ENCODE data around the gene RNF207. TPM values are rescaled to one million over a fixed set of nuclear protein-coding genes. Genes with fewer than 3 reads are reported as not detected.

The RNF207 gene
- total RNA-seq, 1 experiment from 2014 or later: 53.1 TPM

DNA sequence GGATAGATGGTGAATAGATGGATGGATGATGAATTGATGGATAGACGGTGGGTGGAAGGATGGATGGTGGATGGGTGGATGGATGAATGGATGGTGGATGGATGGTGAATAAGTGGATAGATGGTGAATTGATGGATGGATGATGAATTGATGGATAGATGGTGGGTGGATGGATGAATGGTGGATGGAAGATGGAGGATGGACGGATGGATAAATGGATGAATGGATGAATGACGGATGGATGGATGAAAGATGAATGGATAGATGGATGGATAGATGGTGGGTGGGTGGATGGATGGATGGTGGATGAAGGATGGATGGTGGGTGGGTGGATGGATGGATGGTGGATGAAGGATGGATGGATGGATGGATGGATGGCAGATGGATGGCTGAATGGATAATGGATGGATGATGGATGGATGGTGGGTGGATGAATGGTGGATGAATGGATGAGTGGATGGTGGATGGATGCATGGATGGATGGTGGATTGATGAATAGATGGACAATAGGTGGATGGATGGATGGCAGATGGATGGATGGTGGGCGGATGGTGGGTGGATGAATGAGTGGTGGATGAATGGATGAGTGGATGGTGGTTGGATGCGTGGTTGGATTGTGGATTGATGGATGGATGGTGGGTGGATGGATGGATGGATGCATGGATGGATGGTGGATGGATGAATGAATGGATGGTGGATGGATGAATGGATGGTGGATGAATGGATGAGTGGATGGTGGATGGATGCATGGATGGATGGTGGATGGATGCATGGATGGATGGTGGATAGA, 31.1 kb upstream of the RNF207 start:
- Histone ChIP-seq H2AFZ (no peak overlapping the region), H3K9me2 (ENCODE audit: insufficient read depth) (no peaks in the 10 kb centered on the region), H3F3A (ENCODE audit: insufficient read depth, low read depth) (no peaks in the 10 kb centered on the region), H3K4me2 (no peak overlapping the region), H3K4me3 (no peak overlapping the region), H3K9me3 (ENCODE audit: insufficient read depth, low read depth) (no peaks in the 10 kb centered on the region), H4K20me1 (ENCODE audit: insufficient read depth) (no peaks in the 10 kb centered on the region), H3K36me3 (ENCODE audit: low read depth) (no peaks in the 10 kb centered on the region), H3K4me1 (replicated peaks; ENCODE audit: insufficient read depth) (peaks cover 6% of the 10 kb centered on the region; the same call in 1 of the 2 replicates), H3K27ac (no peak overlapping the region), H3K27me3 (ENCODE audit: insufficient read depth, low read depth) (no peaks in the 10 kb centered on the region), H3K79me2 (ENCODE audit: low read depth) (no peaks in the 10 kb centered on the region)
- no peak for DNase-seq
- ChIA-PET POLR2A (ENCODE audit: unreplicated experiment) (no interaction called here), CTCF (no interaction called here)
- no peak for TF ChIP-seq EZH2 (IDR thresholded peaks at IDR 0.05; ENCODE audit: low read depth)
- TF ChIP-seq, protein P1, sequence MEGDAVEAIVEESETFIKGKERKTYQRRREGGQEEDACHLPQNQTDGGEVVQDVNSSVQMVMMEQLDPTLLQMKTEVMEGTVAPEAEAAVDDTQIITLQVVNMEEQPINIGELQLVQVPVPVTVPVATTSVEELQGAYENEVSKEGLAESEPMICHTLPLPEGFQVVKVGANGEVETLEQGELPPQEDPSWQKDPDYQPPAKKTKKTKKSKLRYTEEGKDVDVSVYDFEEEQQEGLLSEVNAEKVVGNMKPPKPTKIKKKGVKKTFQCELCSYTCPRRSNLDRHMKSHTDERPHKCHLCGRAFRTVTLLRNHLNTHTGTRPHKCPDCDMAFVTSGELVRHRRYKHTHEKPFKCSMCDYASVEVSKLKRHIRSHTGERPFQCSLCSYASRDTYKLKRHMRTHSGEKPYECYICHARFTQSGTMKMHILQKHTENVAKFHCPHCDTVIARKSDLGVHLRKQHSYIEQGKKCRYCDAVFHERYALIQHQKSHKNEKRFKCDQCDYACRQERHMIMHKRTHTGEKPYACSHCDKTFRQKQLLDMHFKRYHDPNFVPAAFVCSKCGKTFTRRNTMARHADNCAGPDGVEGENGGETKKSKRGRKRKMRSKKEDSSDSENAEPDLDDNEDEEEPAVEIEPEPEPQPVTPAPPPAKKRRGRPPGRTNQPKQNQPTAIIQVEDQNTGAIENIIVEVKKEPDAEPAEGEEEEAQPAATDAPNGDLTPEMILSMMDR (conservative IDR thresholded peaks at IDR 0.05): no peak
- BruUV-seq (replicated peaks): no TSS peak
- intact Hi-C loops (cut with micrococcal nuclease; ENCODE audit: unreplicated experiment): no loop called here

DNA sequence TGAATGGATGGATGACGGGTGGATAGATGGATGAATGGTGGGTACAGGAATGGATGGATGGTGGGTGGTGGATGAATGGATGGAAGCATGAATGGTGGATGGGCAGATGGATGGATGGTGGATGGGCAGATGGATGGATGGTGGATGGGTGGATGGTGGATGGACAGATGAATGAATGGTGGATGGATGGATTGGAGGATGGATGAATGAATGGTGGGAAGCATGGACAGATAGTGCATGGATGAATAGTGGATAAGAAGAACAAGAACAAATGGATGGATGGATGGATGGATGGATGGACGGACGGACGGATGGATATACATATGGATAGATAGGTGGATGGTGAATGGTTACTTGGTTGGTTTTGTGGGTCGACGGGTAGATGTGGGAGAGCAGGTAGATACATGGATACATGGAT, 30.5 kb upstream of the RNF207 start:
- ChIA-PET CTCF (no interaction called here), POLR2A (ENCODE audit: unreplicated experiment) (no interaction called here)
- no peaks in the 10 kb centered on the region for H3F3A ChIP-seq (ENCODE audit: insufficient read depth, low read depth)
- H3K27ac ChIP-seq: no peak overlapping the region
- no peaks in the 10 kb centered on the region for H3K9me2 ChIP-seq (ENCODE audit: insufficient read depth)
- H3K27me3 ChIP-seq (ENCODE audit: insufficient read depth, low read depth): no peaks in the 10 kb centered on the region
- H3K36me3 ChIP-seq (ENCODE audit: low read depth): no peaks in the 10 kb centered on the region
- intact Hi-C loops (cut with micrococcal nuclease; ENCODE audit: unreplicated experiment): no loop called here
- no peak overlapping the region for H3K4me3 ChIP-seq
- TF ChIP-seq, protein P1 (conservative IDR thresholded peaks at IDR 0.05): no peak
- no peak for TF ChIP-seq EZH2 (IDR thresholded peaks at IDR 0.05; ENCODE audit: low read depth)
- H3K9me3 ChIP-seq (ENCODE audit: insufficient read depth, low read depth): no peaks in the 10 kb centered on the region
- no peaks in the 10 kb centered on the region for H4K20me1 ChIP-seq (ENCODE audit: insufficient read depth)
- no peak overlapping the region for H2AFZ ChIP-seq
- H3K4me1 ChIP-seq (replicated peaks; ENCODE audit: insufficient read depth): peaks cover 6% of the 10 kb centered on the region; the same call in 1 of the 2 replicates
- no peak for DNase-seq
- no peak overlapping the region for H3K4me2 ChIP-seq
- BruUV-seq (replicated peaks): no TSS peak
- H3K79me2 ChIP-seq (ENCODE audit: low read depth): no peaks in the 10 kb centered on the region

DNA sequence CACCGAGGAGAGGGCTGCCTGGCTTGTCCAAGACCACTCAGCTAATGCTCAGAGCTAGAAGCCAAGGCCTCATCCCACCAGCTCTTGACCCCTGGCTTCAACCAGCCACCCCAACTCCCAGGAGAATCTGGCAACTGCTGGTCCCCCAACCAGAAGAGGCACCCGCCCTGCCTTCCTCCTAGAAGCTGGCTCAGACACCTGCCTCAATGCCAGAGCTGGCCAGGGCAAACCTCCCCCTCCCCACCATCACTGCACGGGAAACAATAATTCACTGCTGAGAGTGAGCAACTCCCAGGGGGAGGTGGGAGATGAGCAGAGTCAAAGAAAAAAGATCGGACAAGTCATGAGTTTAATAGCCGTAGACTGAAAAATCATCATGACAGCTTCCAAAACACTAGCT, 29.1 kb upstream of the RNF207 start:
- intact Hi-C loops (cut with micrococcal nuclease; ENCODE audit: unreplicated experiment): no loop called here
- Histone ChIP-seq H3K9me3 (ENCODE audit: insufficient read depth, low read depth) (no peaks in the 10 kb centered on the region), H3K4me2 (no peak overlapping the region), H3K4me1 (replicated peaks; ENCODE audit: insufficient read depth) (peaks cover 6% of the 10 kb centered on the region; the same call in 1 of the 2 replicates), H3K79me2 (ENCODE audit: low read depth) (no peaks in the 10 kb centered on the region), H3K27ac (no peak overlapping the region), H3K4me3 (no peak overlapping the region), H3K36me3 (ENCODE audit: low read depth) (no peaks in the 10 kb centered on the region), H3K27me3 (ENCODE audit: insufficient read depth, low read depth) (no peaks in the 10 kb centered on the region), H3F3A (ENCODE audit: insufficient read depth, low read depth) (no peaks in the 10 kb centered on the region), H4K20me1 (ENCODE audit: insufficient read depth) (no peaks in the 10 kb centered on the region), H2AFZ (no peak overlapping the region), H3K9me2 (ENCODE audit: insufficient read depth) (no peaks in the 10 kb centered on the region)
- POLR2A ChIA-PET (ENCODE audit: unreplicated experiment): interaction anchor here (0.6 kb wide), 1 partner anchor 455 kb away, joined by 6 read pairs; no protein-coding TSS in a partner anchor
- no peak for TF ChIP-seq EZH2 (IDR thresholded peaks at IDR 0.05; ENCODE audit: low read depth)
- TF ChIP-seq, protein P1 (conservative IDR thresholded peaks at IDR 0.05): no peak
- CTCF ChIA-PET: no interaction called here
- BruUV-seq (replicated peaks): no TSS peak
- DNase-seq: no peak

Measured in PC-9 (cell line).